ENCODE results near the gene PLXNA2. TPM values are rescaled to one million over a fixed set of nuclear protein-coding genes. Genes with fewer than 3 reads are reported as not detected.
A peak's percentile ranks its signal among the peaks of the same experiment; 100 is the strongest.

Gene PLXNA2
- polyA plus RNA-seq, 3 donors: 11.6 to 12.7 (median 12.3) TPM

- DNase-seq (ENCODE audit: low read depth in 3 of 3, low spot score in 2 of 3): no peak
These were observed 210.9 kb downstream of the PLXNA2 start for GRCh38 chr1:208033236-208033635.

DNA sequence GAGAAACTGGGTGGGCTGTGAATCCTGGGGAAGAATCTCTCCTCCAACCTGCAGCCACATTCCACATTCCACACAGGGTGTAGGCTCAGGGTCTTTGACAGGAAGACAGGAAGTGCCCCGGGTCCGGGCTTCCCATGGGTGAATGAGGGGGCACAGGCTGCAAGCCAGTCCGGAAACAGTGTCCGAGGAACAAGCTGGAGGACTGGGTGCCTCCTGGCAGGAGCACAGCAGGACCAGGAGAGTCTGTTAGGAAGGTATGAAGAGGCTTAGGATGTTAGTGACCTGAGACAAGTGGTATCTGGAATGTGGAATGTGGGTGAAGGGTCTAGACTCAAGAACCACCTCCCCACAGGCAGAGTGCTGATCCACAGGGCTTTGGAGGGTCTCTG is 212.3 kb downstream of the PLXNA2 start:
- DNase-seq (ENCODE audit: low read depth in 3 of 3, low spot score in 2 of 3): no peak

GRCh38 chr1:208031316-208031931 is 212.8 kb downstream of the PLXNA2 start:
- DNase-seq (ENCODE audit: low read depth in 3 of 3, low spot score in 2 of 3): no peak

GRCh38 chr1:208030288-208031091 is 213.7 kb downstream of the PLXNA2 start:
- DNase-seq (ENCODE audit: low read depth in 3 of 3, low spot score in 2 of 3): peak in 2 of 3 donors; percentile 65 to 72

- DNase-seq (ENCODE audit: low read depth in 3 of 3, low spot score in 2 of 3): no peak
These were observed 214.6 kb downstream of the PLXNA2 start for GRCh38 chr1:208029381-208030287.

DNA sequence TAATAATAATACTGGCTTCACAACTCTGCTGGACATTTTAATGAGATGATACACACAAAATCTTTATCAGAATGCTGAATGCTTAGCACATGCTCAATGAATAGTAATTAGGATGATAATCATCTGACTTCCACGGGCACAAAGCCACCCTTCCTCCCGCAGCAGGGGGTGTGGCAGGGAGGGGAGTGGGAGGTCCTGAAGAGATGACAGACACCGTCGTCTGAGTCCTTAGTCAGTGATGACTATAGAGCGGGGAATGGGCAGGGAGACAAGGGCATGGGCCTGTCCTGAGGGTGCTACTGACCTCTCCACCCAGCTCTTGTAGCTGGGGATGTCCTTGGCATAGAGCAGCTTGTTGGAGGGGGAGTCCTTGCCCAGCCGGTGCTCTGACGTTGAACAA is 215.7 kb downstream of the PLXNA2 start:
- no peak for DNase-seq (ENCODE audit: low read depth in 3 of 3, low spot score in 2 of 3)

GRCh38 chr1:208027861-208028260 is 216.3 kb downstream of the PLXNA2 start:
- DNase-seq (ENCODE audit: low read depth in 3 of 3, low spot score in 2 of 3): no peak

DNA sequence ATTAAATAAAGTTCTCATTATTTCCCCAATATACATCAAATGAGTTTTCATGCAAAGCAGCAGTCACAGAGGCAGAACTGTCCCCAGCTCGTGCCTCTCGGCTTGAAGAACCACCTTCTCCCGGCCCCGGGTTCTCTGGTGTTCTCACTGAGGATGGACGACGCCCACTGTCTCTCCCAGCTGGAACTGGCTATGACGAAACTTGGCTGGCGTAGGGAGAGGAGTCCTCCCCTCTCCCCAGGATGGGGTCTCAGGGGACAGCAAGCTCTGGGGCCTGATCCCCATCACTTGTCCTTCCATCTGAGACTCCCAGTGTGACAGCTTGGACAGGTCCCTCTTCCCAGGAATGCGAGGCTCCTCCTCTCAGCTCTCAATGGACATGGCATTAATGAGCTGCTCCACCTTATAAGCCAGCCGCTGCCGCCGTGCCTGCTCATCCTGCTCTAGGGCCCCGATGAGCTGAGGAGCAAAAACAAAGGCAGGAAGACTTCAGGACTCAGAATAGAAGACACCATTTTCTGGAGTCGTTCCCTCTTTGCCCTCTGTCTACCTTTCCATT is 217.2 kb downstream of the PLXNA2 start:
- no peak for DNase-seq (ENCODE audit: low read depth in 3 of 3, low spot score in 2 of 3)

- DNase-seq (ENCODE audit: low read depth in 3 of 3, low spot score in 2 of 3): no peak
These were observed 219.2 kb downstream of the PLXNA2 start for GRCh38 chr1:208025031-208025430.

- no peak for DNase-seq (ENCODE audit: low read depth in 3 of 3, low spot score in 2 of 3)
These were observed 219.8 kb downstream of the PLXNA2 start for GRCh38 chr1:208024406-208024805.

- DNase-seq (ENCODE audit: low read depth in 3 of 3, low spot score in 2 of 3): no peak
These were observed 224.9 kb downstream of the PLXNA2 start for GRCh38 chr1:208019257-208019656.

DNA sequence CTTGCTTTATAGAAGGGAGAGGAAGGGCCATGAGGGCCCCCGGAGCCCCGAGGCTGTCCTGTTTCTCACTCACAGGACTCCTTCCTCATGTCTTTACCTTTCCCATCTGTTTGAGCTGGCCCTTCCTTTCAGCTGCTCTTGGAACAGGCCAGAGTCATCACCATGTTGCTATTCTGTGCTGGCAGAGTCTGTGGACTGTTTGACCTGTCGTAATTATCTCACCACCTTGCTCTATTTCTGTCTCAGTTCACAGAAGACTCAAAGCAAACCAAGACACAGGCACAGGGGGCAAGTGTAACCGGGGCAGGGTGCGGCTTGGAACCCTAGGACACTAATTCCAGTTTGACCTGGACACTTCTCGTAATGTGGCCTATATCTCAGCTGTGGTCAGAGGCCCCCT is 228.9 kb downstream of the PLXNA2 start:
- no peak for DNase-seq (ENCODE audit: low read depth in 3 of 3, low spot score in 2 of 3)

- DNase-seq (ENCODE audit: low read depth in 3 of 3, low spot score in 2 of 3): no peak
These were observed 231.0 kb downstream of the PLXNA2 start for GRCh38 chr1:208013210-208013609.

GRCh38 chr1:208012721-208013120 is 231.5 kb downstream of the PLXNA2 start:
- no peak for DNase-seq (ENCODE audit: low read depth in 3 of 3, low spot score in 2 of 3)

- no peak for DNase-seq (ENCODE audit: low read depth in 3 of 3, low spot score in 2 of 3)
These were observed 233.6 kb downstream of the PLXNA2 start for GRCh38 chr1:208010487-208011071.

GRCh38 chr1:208009706-208010444 is 234.3 kb downstream of the PLXNA2 start:
- DNase-seq (ENCODE audit: low read depth in 3 of 3, low spot score in 2 of 3): no peak

DNA sequence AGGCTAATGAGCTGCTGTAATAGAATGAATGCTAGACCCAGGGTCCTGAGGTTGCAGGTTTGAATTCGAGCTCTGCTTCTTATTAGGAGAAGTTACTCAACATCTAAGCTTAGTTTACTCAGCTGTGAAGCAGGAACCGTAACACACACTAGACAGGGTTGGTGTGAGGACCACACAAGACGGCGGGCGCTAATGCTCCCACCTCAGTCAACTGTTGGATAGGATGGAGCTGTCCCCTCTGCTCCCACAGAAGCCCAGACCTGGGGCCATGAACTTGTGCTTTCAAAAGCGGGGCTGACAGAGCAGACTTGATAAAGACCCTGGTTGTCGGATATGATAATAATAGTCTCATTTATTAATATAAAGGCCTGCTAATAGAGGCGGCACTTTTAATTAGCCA is 234.9 kb downstream of the PLXNA2 start:
- no peak for DNase-seq (ENCODE audit: low read depth in 3 of 3, low spot score in 2 of 3)

DNA sequence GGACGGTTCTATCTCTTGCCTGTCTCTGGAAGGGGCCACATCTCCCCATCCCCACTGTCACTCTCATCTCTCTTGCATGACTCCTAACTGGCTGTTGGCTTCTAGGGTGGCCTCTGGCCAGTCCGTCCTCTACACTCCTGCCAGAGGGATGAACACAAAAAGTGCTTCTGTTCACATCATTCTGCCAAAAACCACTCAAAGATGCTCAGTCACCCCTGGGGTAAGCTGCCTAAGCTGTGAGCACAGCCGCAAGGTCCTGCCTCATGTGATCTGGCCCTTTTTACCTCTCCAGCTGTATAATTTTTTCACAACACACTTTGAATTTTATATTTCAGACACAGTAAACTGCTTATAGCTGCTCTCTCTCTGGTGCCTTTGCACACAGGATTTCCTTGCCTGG is 235.7 kb downstream of the PLXNA2 start:
- DNase-seq (ENCODE audit: low read depth in 3 of 3, low spot score in 2 of 3): no peak

DNA sequence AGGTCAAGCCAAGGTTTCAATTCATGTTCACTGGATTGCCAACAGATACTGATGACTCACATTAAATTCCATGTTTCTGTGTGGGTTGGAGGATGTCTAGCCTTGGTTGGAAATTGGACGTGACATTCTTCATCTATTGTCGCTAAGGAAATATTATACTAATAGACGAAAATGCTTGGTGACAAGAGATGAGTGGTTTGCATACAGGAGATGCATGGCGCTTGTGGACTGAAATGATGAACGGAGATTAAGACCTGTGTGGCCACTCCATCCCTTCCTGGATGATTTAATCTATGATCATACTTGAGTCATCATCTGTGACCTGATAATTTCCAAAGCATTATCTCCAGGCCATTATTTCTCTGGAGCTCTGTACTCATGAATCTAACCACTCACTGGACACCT is 236.2 kb downstream of the PLXNA2 start:
- no peak for DNase-seq (ENCODE audit: low read depth in 3 of 3, low spot score in 2 of 3)
